Mesodermal cell (in vitro differentiated cells): ENCODE measurements around the gene ZFP64.
"Not testable (repeated sequence)": the region's sequence is repeated elsewhere in the genome, so short reads cannot be mapped to it uniquely, and the experiment has no call there.

Experiments
- H3K27ac ChIP-seq: 2 replicates; pipeline ENCODE4 v1.7.0; 2013; ENCODE audit warnings: mild to moderate bottlenecking, low read depth, low read length, moderate library complexity; ENCODE audit not compliant: severe bottlenecking
- H3K36me3 ChIP-seq: 2 replicates; pipeline ENCODE4 v1.7.1; 2013; ENCODE audit warnings: mild to moderate bottlenecking, low read length, moderate library complexity; ENCODE audit not compliant: control insufficient read depth, insufficient read depth
- H3K4me1 ChIP-seq: one replicate; pipeline ENCODE4 v1.7.1; 2013; ENCODE audit warnings: mild to moderate bottlenecking, low read length; ENCODE audit not compliant: insufficient read depth, control insufficient read depth, poor library complexity, severe bottlenecking
- H3K4me3 ChIP-seq: 2 replicates; pipeline ENCODE4 v1.7.0; 2013; ENCODE audit warnings: low read length, control low read depth, mild to moderate bottlenecking; ENCODE audit not compliant: insufficient read depth, poor library complexity, severe bottlenecking; ENCODE audit errors: extremely low read depth
- H3K9me3 ChIP-seq: 2 replicates; pipeline ENCODE4 v1.7.1; 2013; ENCODE audit warnings: mild to moderate bottlenecking, low read length, moderate library complexity; ENCODE audit not compliant: control insufficient read depth
- WGBS, 2 experiments: methylation state at CpG; one replicate each; pipeline ENCODE4 v1.1.5; 2013; ENCODE audit warnings: missing lambda C conversion rate in 2 of 2; ENCODE audit not compliant: insufficient coverage in 2 of 2; 5-methylcytosine and 5-hydroxymethylcytosine counted together

ZFP64 gene

DNA sequence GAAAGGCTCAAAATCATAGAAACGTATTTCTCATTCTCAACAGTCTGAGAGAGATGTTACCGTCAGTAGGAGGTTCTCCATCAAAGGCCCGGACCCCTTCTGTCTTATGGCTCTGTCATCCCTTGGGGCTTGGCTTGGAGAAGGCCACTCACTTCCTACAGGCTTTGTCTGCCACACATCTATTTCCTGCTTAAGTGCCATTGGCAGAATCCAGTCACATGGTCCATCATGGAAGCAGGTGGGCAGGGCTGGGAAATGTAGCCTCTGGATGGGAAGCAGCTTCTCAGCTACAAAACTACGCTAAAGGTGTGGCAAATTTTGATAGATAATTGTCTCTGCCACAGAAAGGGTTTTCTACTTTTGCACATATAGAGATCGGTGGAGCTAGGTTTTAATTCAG, 12.6 kb upstream of the ZFP64 start:
- Histone ChIP-seq H3K36me3 (no peaks in the 10 kb centered on the region), H3K27ac (no peak overlapping the region), H3K4me3 (no peak overlapping the region), H3K9me3 (no peaks in the 10 kb centered on the region), H3K4me1 (no peaks in the 10 kb centered on the region)
- 96 to 97% methylated on average over 4 to 5 of the region's 5 CpGs for WGBS, 2 experiments

DNA sequence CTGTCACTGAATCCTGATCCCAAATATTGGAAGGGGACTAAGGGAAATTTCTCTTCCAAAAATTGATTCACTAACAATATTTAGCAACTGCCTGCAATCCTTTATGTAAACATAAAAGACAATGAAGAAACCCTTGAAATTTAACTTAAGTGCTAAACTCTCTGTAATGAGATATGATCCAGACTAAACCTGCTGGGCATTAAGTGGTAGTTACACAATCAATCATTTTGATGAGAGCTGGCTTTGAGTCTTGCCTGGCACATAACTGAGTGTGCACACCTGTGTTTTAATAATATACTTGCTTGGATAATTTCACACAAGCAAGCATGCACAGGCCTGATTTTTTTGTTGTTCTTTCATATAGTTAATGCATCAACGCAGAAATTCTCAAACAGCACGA, 9.8 kb upstream of the ZFP64 start:
- H3K27ac ChIP-seq, result no peak overlapping the region
- no peaks in the 10 kb centered on the region for H3K4me1 ChIP-seq
- no peak overlapping the region for H3K4me3 ChIP-seq
- H3K36me3 ChIP-seq, result no peaks in the 10 kb centered on the region
- no peaks in the 10 kb centered on the region for H3K9me3 ChIP-seq
- WGBS, 2 experiments, result no CpG with 5 or more reads among the region's 2 CpGs

DNA sequence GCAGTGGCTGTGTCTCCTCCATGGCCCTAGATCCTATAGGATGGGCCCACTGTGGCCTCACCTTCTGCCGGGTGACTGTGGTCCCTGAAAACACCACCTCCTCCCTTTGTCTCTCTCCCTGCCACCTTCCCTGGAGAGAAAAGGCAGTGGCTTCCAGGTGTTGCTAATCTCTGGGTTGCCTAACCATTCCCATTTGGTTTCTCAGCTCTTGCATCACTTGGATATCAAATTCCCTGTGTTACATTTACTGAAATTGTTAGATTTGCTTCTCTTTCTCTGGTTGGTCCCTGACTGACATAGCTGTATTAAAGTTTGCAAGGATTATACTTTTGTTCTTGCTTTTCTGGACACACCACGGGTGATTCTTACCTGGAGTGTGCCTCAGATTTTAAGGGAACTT, 9.3 kb upstream of the ZFP64 start:
- H3K4me3 ChIP-seq, result no peak overlapping the region
- no peaks in the 10 kb centered on the region for H3K9me3 ChIP-seq
- H3K36me3 ChIP-seq, result no peaks in the 10 kb centered on the region
- H3K4me1 ChIP-seq, result no peaks in the 10 kb centered on the region
- 92 to 95% methylated on average over 2 of the region's 2 CpGs for WGBS, 2 experiments
- no peak overlapping the region for H3K27ac ChIP-seq

DNA sequence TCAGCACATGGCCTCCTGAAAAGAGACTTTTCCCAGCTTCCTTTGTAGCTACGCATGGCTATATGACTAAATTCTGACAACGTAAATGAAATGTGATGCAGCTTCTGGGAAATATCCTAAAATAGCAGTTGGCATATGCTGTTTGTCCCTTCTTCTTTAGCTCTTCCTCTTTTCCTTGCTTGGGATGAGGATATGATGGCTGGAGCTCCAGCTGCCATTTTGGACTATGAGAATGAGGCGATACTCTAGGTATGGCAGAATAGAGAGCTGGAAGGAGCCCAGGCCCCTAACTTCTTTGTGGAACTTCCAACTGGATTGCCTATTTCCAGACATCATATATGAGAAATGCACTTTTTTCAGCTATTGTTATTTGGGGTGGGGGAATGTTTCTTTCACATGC, 5.3 kb upstream of the ZFP64 start:
- Histone ChIP-seq H3K9me3 (no peaks in the 10 kb centered on the region), H3K4me1 (peaks cover 3% of the 10 kb centered on the region), H3K4me3 (no peak overlapping the region), H3K36me3 (no peaks in the 10 kb centered on the region), H3K27ac (no peak overlapping the region)
- WGBS, 2 experiments, result 100% methylated on average over 1 of the region's 3 CpGs

DNA sequence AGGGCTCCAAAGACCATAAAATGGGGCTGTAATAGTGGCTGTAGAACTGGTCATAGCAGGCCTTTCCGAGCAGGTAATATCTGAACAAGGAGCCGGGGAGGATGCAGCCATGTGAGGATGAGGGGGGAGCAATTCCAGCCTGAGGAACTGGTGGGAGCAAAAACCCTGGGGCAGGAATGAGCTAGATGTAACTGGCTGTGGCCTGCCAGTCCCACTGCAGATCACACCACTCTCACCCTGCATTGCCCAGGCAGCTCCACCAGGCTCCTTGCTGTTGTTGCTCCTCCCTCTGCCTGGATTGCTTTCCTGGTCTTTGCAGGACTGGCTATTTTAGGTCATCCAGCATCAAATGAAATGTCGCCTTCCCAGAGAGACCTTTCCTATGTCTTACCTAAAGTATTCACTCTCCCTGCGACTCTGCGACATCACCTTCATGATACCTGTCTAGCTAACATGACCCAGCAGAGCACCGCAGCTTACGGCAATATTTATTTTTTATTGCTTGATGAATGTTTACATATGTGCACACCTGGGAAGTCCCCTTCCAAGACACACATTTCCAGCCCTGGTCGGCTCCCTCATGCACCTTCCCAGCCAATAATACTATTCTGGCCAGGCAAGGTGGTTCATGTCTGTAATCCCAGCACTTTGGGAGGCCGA, 2.4 kb upstream of the ZFP64 start:
- Histone ChIP-seq H3K4me1 (peaks cover 3% of the 10 kb centered on the region), H3K27ac (no peak overlapping the region), H3K9me3 (no peaks in the 10 kb centered on the region), H3K4me3 (no peak overlapping the region), H3K36me3 (no peaks in the 10 kb centered on the region)
- 90 to 96% methylated on average over 7 of the region's 9 CpGs for WGBS, 2 experiments

DNA sequence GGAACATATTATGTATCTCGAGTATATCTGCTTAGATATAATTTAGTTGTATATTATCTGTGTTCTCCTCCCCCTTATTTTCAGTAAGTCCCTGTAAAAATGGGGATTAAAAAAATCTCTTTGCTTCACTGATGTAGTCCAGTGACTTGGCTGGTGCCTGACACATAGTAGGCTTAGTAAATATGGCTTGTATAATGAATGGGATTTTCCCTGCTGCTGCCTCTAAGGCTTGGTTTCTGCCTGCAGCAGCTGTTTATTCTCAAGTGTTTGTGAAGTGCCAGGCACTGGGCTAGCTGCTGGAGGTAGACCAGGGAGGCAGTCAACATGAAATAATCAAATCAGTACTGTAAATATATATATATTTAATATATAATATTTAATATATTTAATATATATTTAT, 1.6 kb upstream of the ZFP64 start:
- H3K36me3 ChIP-seq, result no peaks in the 10 kb centered on the region
- no CpG with 5 or more reads among the region's 1 CpG for WGBS, 2 experiments

DNA sequence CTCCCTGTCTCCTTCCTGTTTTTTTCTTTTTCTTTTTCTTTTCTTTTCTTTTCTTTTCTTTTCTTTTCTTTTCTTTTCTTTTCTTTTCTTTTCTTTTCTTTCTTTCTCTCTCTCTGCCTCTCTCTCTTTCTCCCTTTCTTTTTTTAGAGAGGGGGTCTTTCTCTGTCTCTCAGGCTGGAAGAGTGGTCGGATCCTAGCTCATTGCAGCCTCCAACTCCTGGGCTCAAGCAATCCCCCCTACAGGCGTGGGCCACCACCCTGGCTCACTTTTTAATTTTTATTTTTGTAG, 1.1 kb upstream of the ZFP64 start:
- not testable (repeated sequence) for H3K36me3 ChIP-seq, H3K4me3 ChIP-seq, H3K27ac ChIP-seq, H3K4me1 ChIP-seq, H3K9me3 ChIP-seq
- WGBS, 2 experiments, result no CpG with 5 or more reads among the region's 2 CpGs

More for the DNA sequence above, 1.6 kb upstream of the ZFP64 start:
- H3K9me3 ChIP-seq, result no peaks in the 10 kb centered on the region
- H3K4me1 ChIP-seq, result peaks cover 3% of the 10 kb centered on the region
- H3K27ac ChIP-seq, result no peak overlapping the region
- H3K4me3 ChIP-seq, result no peak overlapping the region

DNA sequence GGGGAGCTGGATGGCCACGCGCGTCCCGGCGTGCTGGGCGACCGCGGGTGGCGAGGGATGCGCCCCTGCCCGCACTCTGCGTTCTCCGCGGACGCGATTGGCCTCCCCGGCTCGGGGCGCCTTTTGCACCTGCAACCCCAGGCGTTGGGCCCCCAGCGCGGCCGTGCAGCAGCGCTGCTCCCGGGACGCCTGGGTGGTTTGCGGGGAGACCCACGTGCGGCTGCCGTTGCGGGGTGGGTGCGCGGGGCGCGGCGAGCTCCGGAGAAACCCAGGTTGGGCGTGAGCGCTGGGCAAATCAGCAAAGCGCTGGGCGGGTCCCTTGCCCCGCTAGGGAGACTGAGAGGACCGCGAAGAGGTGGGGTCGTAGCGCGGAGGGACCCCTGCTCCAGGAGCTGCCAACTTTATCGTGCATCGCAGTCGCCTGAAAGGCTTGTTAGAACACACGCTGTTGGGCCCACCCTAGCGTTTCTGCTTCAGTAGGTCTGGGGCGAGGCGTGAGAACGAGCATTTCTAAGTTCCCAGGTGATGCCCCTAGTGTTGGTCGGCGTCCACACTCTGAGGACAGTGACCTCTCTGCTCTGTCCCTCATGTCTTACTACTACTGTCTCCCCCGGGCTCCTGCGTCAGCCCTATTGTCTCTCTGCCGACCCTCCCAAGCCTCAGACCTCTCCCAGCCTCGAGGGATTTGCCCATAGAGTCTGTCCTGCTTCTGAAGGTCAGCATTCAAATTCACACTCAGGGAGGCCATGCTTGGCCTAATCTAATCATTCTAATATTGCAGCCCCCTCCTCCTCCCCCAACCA, 538 bp upstream of the ZFP64 start:
- H3K9me3 ChIP-seq, result no peaks in the 10 kb centered on the region
- whole genome bisulfite sequencing, 2 experiments, result 0% methylated on average over 47 to 58 of the region's 61 CpGs
- H3K4me1 ChIP-seq, result peaks cover 3% of the 10 kb centered on the region
- peak overlapping the region; percentile 91 for H3K4me3 ChIP-seq
- peaks cover under 1% of the 10 kb centered on the region for H3K36me3 ChIP-seq
- H3K27ac ChIP-seq, result peak overlapping the region; percentile 29

DNA sequence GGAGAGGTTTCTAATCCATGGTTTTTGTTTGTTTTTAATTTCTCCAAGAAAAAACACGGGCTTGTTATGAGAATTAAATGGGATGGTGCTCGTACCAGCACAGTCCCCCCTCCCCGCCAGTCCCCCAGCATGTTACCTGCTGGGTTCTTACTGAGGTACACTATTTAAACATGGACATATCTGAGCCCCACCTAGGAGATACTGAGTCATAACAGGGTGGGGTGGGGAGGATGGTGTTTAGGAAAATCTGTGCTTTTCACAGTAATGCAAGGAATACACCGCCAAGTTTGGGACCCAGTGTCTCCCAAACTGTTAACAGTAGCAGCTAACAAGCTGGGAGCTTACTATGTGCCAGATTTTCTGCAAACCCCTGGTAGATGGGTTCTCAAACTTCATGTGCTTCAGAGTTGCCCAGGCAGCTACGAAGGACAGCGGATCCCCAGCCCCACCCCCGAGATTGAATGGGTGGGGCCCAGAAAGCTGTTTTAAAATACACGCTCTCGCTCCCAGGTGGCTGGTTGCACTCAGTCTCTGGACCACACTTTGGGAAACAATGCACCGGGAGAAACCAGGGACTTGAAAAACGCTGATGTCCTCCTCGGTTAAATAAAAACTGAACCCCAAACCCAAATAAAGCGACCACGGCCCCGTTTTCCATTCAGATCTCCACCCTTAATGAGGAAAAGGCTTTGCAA, 995 bp downstream of the ZFP64 start:
- Histone ChIP-seq H3K36me3 (peaks cover 15% of the 10 kb centered on the region), H3K27ac (peak overlapping the region; percentile 59), H3K4me1 (peaks cover 3% of the 10 kb centered on the region), H3K9me3 (no peaks in the 10 kb centered on the region), H3K4me3 (peak overlapping the region; percentile 91)
- 8 to 15% methylated on average over 7 to 14 of the region's 15 CpGs for WGBS, 2 experiments

DNA sequence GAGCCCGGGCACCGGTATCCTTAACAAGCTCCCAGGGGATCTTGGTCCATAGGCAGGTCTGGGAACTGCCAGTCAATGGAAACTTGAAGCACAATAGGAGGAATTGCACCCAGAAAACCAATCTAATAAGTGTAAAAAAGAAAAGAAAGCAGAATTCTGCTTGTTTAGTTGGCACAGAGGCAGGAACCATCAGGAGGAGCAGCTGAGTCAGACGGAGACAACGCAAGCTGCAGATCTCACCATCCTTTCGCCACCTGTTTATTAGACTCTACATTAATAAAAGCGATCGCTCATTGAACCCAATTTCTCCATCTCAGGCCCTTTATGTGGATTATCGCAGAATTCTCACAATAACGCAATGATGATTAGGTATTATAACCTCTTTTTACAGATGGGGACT, 9.8 kb downstream of the ZFP64 start:
- H3K4me3 ChIP-seq, result no peak overlapping the region
- H3K36me3 ChIP-seq, result peaks cover 55% of the 10 kb centered on the region
- H3K4me1 ChIP-seq, result no peaks in the 10 kb centered on the region
- H3K9me3 ChIP-seq, result no peaks in the 10 kb centered on the region
- WGBS, 2 experiments, result 93 to 96% methylated on average over 5 to 6 of the region's 9 CpGs
- H3K27ac ChIP-seq, result no peak overlapping the region
